ENCODE measurements around the gene FOXD4L1.
"Not testable (repeated sequence)": the region's sequence is repeated elsewhere in the genome, so short reads cannot be mapped to it uniquely, and the experiment has no call there.

The FOXD4L1 gene

DNA sequence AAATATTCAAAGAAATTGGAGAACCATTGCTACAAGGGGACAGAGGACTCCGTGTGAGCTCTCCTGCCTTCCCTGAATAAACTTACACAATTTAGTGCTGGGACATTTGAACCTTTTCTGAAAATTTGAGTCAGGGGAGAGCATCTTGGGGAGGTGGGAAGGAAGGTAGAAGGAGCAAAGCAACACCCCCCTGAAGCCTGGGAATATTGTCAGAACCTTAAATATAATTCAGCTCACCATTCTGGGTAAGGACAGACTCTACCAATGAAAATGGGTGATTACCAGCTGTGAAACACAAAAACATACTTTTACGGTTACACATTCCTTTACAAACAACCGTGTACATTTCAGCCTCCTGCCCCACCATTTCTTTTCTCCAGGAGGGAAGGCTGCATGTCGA is at the start of gene FOXD4L1:
Gene FOXD4L1, plus strand, starts transcription at position 301 of the 400 bp plus-strand sequence. CDS start 592 bp downstream, outside the sequence.
- DNase-seq (ENCODE audit: low spot score) = not testable (repeated sequence)

GRCh38 chr2:113465770-113466169 is 32.7 kb upstream of the FOXD4L1 start:
- DNase-seq (ENCODE audit: low spot score) = not testable (repeated sequence)

DNA sequence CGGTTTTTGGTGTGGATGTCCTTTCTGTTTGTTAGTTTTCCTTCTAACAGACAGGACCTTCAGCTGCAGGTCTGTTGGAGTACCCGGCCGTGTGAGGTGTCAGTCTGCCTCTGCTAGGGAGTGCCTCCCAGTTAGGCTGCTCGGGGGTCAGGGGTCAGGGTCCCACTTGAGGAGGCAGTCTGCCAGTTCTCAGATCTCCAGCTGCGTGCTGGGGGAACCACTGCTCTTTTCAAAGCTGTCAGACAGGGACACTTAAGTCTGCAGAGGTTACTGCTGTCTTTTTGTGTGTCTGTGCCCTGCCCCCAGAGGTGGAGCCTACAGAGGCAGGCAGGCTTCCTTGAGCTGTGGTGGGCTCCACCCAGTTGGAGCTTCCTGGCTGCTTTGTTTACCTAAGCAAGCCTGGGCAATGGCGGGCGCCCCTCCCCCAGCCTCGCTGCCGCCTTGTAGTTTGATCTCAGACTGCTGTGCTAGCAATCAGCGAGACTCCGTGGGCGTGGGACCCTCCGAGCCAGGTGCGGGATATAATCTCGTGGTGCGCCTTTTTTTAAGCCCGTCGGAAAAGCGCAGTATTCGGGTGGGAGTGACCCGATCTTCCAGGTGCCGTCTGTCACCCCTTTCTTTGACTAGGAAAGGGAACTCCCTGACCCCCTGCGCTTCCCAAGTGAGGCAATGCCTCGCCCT is 21.6 kb upstream of the FOXD4L1 start:
- not testable (repeated sequence) for DNase-seq (ENCODE audit: low spot score)

GRCh38 chr2:113496527-113496926 is 1.9 kb upstream of the FOXD4L1 start:
- DNase-seq (ENCODE audit: low spot score) = not testable (repeated sequence)

GRCh38 chr2:113499019-113499885 is 787 bp downstream of the FOXD4L1 start:
- DNase-seq (ENCODE audit: low spot score) = not testable (repeated sequence)

GRCh38 chr2:113499886-113500722 is 1.6 kb downstream of the FOXD4L1 start:
- not testable (repeated sequence) for DNase-seq (ENCODE audit: low spot score)

DNA sequence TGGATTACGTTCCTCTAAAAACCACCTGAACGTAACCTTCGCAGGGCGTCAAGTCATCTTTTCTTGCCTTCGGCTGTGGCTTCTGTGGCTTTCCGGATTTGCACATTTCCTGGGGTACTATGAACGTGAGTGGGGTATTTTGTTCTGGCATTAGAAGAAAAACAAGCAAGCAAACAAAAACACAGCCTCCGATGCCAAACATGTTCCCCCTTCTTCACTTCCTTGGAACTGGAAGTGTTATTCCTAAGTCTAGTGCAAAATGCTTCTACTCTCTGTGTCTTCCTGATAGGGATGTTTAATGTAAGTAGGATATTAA is 2.2 kb downstream of the FOXD4L1 start:
- DNase-seq (ENCODE audit: low spot score) = not testable (repeated sequence)

DNA sequence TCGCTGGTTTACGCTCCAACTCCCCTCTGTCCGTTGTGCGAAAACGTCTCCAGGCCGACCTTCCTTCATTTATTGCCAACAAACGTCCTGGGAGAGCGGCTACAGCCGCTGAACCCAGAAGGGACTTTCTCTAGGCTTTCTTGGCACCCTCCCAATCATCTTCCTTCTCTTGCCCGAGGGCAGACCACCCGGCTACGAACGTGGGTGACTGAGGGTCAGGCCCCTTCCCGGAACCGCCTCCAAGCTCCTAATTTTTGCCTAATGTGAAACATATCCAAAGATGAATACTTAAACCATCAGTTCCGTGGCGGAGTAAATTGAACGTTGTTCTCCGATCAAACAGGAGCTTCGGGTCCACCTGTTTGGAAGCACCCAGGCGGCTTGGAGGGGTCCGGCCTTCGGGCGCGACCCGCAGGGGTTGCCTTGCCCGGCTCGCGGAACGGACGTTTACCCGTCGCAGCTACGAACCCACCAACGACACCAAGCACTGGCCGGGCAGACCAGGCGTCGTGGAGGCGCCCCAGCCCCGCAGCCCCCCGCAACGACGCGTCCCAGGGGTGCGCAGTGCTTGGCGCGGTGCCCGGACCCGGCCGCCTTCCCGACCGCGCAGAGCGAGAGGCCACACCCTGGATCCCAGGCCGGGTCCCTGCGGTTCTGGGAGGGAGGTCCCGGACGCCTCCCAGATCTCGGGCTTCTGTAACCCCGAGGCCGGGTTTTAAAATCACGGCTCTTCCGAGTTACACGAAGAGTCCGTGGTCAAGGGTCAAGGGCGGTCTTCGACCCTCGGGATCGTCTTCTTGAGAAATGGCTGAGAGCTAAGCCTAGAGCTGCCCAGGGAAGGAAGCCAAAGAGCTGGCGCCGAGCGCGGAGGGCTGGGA is 4.0 kb downstream of the FOXD4L1 start:
- not testable (repeated sequence) for DNase-seq (ENCODE audit: low spot score)

- DNase-seq (ENCODE audit: low spot score) = not testable (repeated sequence)
These were observed 4.9 kb downstream of the FOXD4L1 start for GRCh38 chr2:113503094-113504042.

GRCh38 chr2:113504081-113504480 is 5.6 kb downstream of the FOXD4L1 start:
- DNase-seq (ENCODE audit: low spot score) = not testable (repeated sequence)

GRCh38 chr2:113507394-113508140 is 9.1 kb downstream of the FOXD4L1 start:
- DNase-seq (ENCODE audit: low spot score) = not testable (repeated sequence)

DNA sequence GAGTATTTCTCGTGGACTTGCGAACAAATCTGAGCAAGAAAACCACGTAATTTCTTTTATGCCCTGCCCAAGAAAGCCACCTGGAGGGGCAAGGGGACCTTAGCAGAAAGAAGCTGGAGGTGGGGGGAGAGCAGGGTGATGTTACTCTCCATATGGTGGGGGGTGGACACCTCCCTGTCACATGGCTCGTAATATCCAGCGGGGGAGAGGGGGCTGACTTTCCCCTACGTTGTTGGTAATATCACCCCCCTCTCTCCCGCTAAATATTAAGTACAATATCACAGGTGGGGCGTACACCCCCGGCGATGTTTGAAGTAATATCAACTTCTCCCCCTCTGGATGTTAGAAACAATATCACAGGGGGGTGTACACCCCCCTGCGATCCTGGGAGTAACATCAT is 9.7 kb downstream of the FOXD4L1 start:
- DNase-seq (ENCODE audit: low spot score) = not testable (repeated sequence)

DNA sequence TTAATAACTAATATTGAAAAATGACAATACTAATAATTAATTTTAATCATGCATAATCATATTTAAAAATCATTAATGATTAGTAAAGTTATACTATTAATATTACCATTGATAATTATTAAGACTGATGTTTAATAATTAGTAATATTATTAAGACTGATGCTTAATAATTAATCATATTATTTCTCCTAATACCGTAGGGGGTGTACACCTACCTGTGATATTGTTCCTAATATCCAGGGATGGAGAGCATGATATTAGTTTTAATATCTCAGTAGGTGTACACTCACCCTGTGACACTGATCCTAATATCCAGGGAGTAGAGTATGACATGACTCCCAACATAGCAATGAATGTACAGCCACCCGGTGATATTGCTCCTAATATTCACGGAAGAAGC is 12.4 kb downstream of the FOXD4L1 start:
- not testable (repeated sequence) for DNase-seq (ENCODE audit: low spot score)

DNA sequence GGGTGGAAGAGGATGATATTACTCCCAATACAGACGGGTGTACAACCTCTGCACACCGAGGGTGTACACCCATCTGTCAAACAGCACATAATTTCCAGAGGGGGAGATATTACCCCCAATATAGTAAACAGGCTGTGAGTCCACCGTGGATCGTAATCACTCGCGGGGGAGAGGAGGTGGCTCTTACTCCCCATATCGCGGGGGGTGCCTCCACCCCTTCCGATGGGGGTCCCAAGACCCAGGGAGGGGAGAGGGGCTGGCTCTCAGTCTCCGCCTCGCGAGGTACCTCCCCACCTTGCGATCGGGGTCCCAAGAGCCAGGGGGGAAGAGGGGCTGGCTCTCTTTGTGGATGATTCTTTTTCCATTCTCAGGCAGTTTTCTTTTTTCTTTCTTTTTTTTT is 13.4 kb downstream of the FOXD4L1 start:
- not testable (repeated sequence) for DNase-seq (ENCODE audit: low spot score)

GRCh38 chr2:113515457-113515856 is 17.0 kb downstream of the FOXD4L1 start:
- not testable (repeated sequence) for DNase-seq (ENCODE audit: low spot score)

DNA sequence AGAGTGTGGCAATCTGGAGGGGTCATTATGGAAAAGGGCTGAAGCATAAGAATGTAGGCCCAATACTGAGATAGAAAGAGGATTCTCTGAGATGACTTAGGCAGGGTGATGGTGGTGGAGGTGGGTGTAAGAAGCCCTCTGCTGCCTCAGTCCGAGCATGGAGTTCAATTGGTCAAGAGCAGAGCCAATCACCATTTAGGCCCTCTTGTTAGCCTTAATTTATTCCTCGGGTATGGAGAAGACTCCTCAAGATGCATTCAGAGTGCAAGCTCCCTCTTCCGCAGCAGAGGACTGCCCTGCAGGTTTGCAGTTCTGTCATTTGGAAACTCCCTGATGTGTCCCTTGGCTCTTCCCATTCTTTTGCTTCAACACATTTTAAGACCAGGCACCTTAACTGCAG is 17.5 kb downstream of the FOXD4L1 start:
- not testable (repeated sequence) for DNase-seq (ENCODE audit: low spot score)

GRCh38 chr2:113517025-113517424 is 18.6 kb downstream of the FOXD4L1 start:
- DNase-seq (ENCODE audit: low spot score) = not testable (repeated sequence)

GRCh38 chr2:113520837-113521236 is 22.4 kb downstream of the FOXD4L1 start:
- DNase-seq (ENCODE audit: low spot score) = not testable (repeated sequence)

GRCh38 chr2:113521492-113521891 is 23.0 kb downstream of the FOXD4L1 start:
- DNase-seq (ENCODE audit: low spot score) = not testable (repeated sequence)

Measured in Ammon's horn (tissue), 1 donor.